Activated CD4-positive, alpha-beta T cell treated with anti-CD3 and anti-CD28 coated beads, Interleukin-2, amount 10 ng/mL, durations not matched to agents 24 days and 14 days (primary cell): ENCODE measurements around the gene MRPL2. TPM values are rescaled to one million over a fixed set of nuclear protein-coding genes. Genes with fewer than 3 reads are reported as not detected.
"Not testable (repeated sequence)": the region's sequence is repeated elsewhere in the genome, so short reads cannot be mapped to it uniquely, and the experiment has no call there.

Experiments used
- DNase-seq: peaks from one replicate; pipeline ENCODE4 v3.0.0; 2022
- H3K27ac Mint-ChIP-seq: one replicate; pipeline ENCODE4 v1.8.0; 2022; ENCODE audit warnings: mild to moderate bottlenecking, mixed read lengths
- H3K27me3 Mint-ChIP-seq: one replicate; pipeline ENCODE4 v1.8.0; 2022; ENCODE audit warnings: mixed read lengths
- H3K36me3 Mint-ChIP-seq: one replicate; pipeline ENCODE4 v1.8.0; 2022; ENCODE audit warnings: low read depth, mild to moderate bottlenecking, mixed read lengths
- H3K4me1 Mint-ChIP-seq: one replicate; pipeline ENCODE4 v1.8.0; 2021; ENCODE audit warnings: mixed read lengths
- H3K4me3 Mint-ChIP-seq: one replicate; pipeline ENCODE4 v1.8.0; 2022; ENCODE audit warnings: mild to moderate bottlenecking, moderate library complexity, mixed read lengths
- H3K9me3 Mint-ChIP-seq: one replicate; pipeline ENCODE4 v1.8.0; 2021; ENCODE audit warnings: mixed read lengths
- intact Hi-C: fragments of 100-400 bp; cut with micrococcal nuclease; formaldehyde crosslinking; loops from one replicate; pipeline ENCODE4 v1.15.1; 2023
- total RNA-seq: library from RNA; stranded (reverse); gene quantifications from 2 replicates; pipeline ENCODE4 v1.2.3, GENCODE V29; 2022

Gene MRPL2
- total RNA-seq, 1 donor from 2014 or later = 103 TPM

DNA sequence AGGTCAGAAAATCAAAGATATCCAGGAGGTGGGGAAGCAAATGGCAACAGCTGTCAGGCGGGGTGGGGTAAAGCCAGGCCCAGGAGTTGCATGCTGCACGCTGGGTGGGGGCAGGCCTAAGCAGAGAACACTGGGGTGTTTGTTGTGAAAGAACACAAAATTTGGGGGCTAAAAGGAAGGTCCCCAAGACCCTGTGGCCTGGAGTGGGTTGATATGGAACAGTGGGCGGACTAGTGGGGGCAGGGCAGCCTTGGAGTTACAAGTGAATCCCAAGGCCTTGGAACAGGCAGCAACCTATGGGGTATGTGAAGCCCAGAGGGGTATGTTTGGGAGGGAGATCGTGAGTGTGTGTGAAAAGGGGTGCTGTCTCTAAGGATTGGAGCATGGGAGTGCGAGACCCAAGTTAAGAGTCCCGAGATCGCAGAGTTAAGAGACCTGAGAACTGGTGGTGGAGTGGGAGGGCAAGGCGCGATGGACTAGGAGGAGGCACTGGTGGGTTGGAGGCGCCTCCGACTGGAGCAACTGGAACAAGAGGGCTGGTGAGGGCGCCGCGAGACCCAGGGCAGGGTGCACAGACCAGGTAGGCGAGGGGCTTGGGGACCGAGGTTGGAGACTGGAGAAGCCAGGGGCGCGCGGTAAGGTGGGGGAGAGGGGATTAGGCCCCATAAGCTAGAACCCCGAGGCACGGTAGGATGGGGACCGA is 6.2 kb downstream of the MRPL2 start:
- Mint-ChIP-seq H3K9me3 (no peaks in the 10 kb centered on the region), H3K4me3 (peak overlapping the region; percentile 96), H3K36me3 (peaks cover 46% of the 10 kb centered on the region), H3K27ac (peak overlapping the region; percentile 98), H3K27me3 (no peaks in the 10 kb centered on the region), H3K4me1 (peaks cover 36% of the 10 kb centered on the region)
- DNase-seq = peak; percentile 75
- intact Hi-C loops = loop anchor here (1.0 to 10.0 kb wide), 6 partner anchors 32 to 488 kb away; partner anchors contain the start of genes CNPY3, PEX6, POLR1C and RRP36

DNA sequence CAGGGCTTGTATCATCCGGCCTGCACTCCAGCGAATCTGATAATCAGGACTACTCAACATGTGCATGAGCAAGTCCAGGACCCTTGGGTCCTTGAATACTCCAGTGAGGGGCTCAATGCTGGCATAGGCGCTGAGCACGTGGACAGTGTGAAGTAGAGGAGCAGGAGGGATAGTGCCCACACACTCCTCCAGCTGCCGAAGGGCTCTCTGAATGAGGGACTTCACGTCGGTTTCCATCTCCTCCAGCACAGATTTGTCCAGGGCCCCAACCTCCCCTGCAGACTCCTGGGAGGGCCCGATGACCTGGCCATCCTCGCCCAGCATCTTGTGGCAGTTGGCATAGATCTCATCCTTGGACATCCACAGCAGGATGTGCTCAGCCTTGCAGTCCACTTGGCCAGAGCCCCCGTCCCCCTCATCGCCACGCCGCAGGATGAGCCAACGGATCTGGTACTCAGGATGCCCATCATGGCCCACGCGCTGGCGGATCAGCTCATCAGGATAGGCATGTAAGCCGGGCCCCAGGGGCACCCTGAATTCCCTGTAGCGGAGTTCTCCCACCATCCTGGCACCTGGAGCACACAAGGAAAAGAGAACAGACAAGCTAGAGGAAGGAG is 6.9 kb downstream of the MRPL2 start:
- Mint-ChIP-seq H3K4me3 (peak overlapping the region; percentile 96), H3K36me3 (peaks cover 40% of the 10 kb centered on the region), H3K27ac (peak overlapping the region; percentile 98), H3K4me1 (peaks cover 32% of the 10 kb centered on the region), H3K9me3 (no peaks in the 10 kb centered on the region), H3K27me3 (no peaks in the 10 kb centered on the region)
- intact Hi-C loops = loop anchor here (5.0 to 10.0 kb wide), 4 partner anchors 75 to 488 kb away; partner anchors contain the start of genes PEX6, POLR1C, UBR2 and YIPF3
- no peak for DNase-seq

DNA sequence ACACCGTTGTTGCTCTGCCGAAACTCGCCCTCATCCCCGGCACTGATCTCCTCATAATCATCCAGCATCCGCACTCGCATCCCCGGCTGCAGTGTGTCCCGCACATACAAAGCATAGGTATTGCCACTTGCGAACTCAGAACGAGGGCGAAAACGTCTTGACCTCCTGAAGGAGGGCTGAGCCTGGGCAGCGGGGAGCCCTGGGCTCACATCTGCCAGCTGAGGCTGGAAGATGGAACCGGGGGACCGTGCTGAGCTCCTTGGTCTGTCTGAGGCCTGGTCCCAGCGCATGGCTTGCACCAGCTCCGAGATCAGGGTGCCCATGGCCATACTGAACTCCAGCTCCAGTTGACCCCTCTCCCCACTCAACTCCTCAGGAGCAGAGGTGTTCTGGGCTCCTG is 8.3 kb downstream of the MRPL2 start:
- no peaks in the 10 kb centered on the region for H3K27me3 Mint-ChIP-seq
- intact Hi-C loops = loop anchor here (5.0 to 10.0 kb wide), 4 partner anchors 74 to 486 kb away; partner anchors contain the start of genes PEX6, POLR1C, UBR2 and YIPF3
- no peaks in the 10 kb centered on the region for H3K9me3 Mint-ChIP-seq
- H3K4me3 Mint-ChIP-seq = peak overlapping the region; percentile 22
- H3K4me1 Mint-ChIP-seq = peaks cover 32% of the 10 kb centered on the region
- DNase-seq = no peak
- peaks cover 44% of the 10 kb centered on the region for H3K36me3 Mint-ChIP-seq
- H3K27ac Mint-ChIP-seq = no peak overlapping the region

DNA sequence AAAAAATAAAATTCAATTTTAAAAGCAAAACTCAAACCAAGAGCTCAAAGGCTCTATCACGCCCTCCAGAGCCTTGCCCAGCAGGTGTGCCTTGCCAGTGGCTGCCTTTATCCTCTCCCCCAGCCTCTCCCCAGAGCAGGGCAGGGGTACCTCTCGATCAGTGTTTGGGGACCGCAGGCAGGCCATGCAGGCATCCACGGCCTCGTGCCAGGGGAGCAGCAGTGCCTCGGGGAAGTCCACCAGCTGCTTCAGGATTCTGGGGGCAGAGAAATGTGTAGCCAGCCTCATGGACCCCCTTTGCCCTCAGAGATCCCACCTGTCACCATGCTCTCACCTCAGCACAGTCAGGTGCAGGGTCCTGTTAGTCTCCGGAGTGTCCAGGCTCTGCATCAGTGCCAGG is 11.2 kb downstream of the MRPL2 start:
- peaks cover 44% of the 10 kb centered on the region for H3K36me3 Mint-ChIP-seq
- DNase-seq = no peak
- H3K9me3 Mint-ChIP-seq = no peaks in the 10 kb centered on the region
- H3K4me3 Mint-ChIP-seq = no peak overlapping the region
- intact Hi-C loops = no loop called here
- peaks cover 20% of the 10 kb centered on the region for H3K4me1 Mint-ChIP-seq
- H3K27ac Mint-ChIP-seq = no peak overlapping the region
- H3K27me3 Mint-ChIP-seq = no peaks in the 10 kb centered on the region

DNA sequence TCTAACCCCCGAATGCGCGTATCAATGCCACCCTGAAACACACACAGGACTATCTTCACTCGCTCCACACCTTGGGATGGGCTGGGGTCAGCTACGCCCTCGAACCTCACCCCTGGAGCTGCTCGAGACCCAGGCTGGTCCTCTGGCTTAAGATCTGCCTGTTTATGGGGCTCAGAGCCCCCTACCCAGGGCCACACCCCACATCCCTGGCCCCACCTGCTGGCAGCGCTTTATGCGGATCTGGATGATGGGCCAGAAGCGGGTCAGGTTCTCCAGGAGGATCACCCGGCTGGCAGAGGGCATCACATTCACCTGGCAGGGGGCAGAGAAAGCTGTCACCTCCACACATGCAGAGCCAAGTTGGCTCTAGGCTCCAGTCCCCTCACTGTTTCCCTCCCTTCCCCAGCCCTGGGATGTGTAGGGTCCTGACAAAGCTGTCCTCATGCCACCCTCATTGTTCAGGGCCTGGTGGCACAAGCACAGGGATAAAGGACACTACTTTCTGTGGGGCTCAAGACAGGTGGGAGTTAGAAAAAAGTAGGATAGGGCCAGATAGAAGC is 13.8 kb downstream of the MRPL2 start:
- H3K4me1 Mint-ChIP-seq = no peaks in the 10 kb centered on the region
- H3K27me3 Mint-ChIP-seq = no peaks in the 10 kb centered on the region
- intact Hi-C loops = no loop called here
- H3K36me3 Mint-ChIP-seq = peaks cover 40% of the 10 kb centered on the region
- H3K9me3 Mint-ChIP-seq = no peaks in the 10 kb centered on the region
- no peak overlapping the region for H3K4me3 Mint-ChIP-seq
- no peak overlapping the region for H3K27ac Mint-ChIP-seq
- no peak for DNase-seq

DNA sequence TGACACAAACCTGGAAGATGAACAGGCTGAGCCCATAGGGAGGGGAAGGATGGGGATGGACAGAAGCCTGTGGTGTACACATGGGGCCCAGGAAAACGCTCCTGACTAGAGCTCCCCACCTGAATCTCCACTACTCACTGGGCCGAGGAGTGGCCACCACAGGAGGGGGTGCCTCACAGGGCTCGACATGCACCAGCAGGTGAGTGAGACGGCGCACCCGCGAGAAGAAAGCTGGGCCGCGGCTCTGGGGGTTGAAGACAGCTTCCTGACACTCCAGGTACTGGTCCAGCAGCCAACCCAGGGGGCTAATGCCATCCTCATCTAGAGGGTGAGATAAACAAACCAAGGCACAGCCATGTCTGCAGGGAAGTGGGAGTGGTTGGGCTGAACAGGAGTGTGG is 15.9 kb downstream of the MRPL2 start:
- Mint-ChIP-seq H3K9me3 (no peaks in the 10 kb centered on the region), H3K36me3 (peaks cover 43% of the 10 kb centered on the region), H3K4me3 (no peak overlapping the region), H3K27ac (no peak overlapping the region), H3K4me1 (no peaks in the 10 kb centered on the region), H3K27me3 (no peaks in the 10 kb centered on the region)
- no peak for DNase-seq
- intact Hi-C loops = no loop called here

DNA sequence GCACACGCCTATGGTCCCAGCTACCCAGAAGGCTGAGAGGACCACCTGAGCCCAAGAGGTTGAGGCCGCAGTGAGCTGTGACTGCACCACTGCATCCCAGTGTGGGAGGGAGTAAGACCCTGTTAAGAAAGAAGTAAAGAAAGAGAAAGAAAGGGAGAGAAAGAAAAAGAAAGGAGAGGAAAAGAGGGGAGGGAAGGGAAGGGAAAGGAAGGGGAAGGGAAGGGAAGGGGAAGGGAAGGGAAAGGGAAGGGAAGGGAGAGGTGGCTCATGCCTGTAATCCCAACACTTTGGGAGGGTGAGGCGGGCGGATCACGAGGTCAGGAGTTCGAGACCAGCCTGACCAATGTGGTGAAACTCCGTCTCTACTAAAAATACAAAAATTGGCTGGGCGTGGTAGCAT is 17.8 kb downstream of the MRPL2 start:
- H3K4me3 Mint-ChIP-seq, H3K27ac Mint-ChIP-seq, DNase-seq, intact Hi-C loops, H3K27me3 Mint-ChIP-seq, H3K9me3 Mint-ChIP-seq, H3K4me1 Mint-ChIP-seq: not testable (repeated sequence)
- H3K36me3 Mint-ChIP-seq = peaks cover 54% of the 10 kb centered on the region

DNA sequence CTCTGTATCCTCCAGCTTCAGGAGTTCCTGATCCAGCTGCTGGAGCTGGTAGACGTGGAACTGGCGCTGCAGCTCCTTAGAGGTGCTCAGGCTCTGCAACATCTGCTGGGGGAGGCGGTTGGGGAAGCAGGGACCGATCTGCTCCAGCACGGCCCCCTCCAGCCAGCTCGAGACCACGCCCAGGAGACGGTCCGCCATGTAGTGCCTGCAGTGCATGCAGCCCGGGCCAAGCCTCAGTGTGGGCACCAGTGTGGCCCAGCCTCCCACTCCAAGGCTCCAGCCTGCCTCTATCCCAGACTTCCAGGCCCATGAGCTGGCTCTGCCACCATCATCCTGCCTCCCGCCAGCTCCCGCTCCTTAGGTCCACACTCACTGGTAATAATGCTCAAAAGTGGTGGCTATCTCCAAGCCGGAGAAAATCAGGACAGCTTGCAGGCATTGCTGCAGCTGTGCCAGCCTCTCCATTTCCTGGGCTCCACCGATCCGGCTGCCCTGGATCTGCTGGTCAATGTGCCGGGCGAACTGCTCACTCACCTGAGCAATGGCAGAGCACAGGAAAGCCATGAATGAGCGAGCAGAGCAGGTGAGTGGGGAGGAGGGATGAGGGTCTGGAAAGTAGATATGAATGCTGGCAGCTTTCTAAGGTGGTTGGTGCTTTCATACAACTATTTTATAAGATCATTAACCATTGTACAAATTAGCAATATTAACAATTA is 18.5 kb downstream of the MRPL2 start:
- Mint-ChIP-seq H3K36me3 (peaks cover 50% of the 10 kb centered on the region), H3K27me3 (no peaks in the 10 kb centered on the region), H3K27ac (no peak overlapping the region), H3K9me3 (no peaks in the 10 kb centered on the region), H3K4me1 (no peaks in the 10 kb centered on the region), H3K4me3 (no peak overlapping the region)
- intact Hi-C loops = no loop called here
- no peak for DNase-seq

DNA sequence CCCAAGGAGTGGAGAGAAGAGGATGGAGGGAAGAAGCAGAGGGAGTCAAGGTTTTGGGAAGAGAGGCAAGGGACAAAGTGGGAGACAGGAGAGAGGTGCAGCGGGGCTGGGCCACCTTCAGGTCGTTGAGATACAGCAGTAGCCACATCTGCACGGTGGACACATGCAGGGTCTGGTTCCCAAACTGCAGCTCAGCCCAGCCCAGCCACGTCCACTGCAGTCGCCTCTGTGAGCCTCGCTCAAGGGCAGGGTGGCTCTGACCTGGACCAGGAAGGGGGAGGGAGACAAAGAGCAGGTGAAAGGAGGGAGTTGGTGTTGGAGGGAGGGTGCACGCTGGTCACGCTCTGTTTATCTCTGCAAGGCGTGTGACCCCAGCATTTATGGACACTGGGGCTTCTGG is 20.5 kb downstream of the MRPL2 start:
- peaks cover 3% of the 10 kb centered on the region for H3K4me1 Mint-ChIP-seq
- intact Hi-C loops = no loop called here
- no peak overlapping the region for H3K27ac Mint-ChIP-seq
- H3K4me3 Mint-ChIP-seq = no peak overlapping the region
- no peaks in the 10 kb centered on the region for H3K9me3 Mint-ChIP-seq
- DNase-seq = no peak
- peaks cover 51% of the 10 kb centered on the region for H3K36me3 Mint-ChIP-seq
- no peaks in the 10 kb centered on the region for H3K27me3 Mint-ChIP-seq

DNA sequence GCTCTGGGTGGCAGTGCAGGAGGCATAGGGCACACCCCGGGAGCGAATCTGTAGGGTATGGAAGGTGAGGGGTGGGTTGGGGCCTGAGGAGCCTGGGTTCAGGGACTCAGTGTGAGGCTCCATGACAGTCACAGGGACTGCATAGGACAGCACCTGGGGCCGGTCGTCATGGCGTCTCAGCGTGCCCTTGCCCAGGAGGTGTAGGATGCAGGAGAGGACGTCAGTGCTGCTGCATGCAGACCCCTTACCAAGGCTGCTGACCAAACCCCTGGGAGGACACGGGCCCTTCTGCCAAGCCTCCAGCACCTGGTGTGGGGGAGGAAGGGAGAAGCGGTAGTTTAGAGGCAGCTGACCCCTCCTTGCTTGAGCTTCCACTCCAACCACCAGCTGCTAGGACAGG is 21.5 kb downstream of the MRPL2 start:
- Mint-ChIP-seq H3K9me3 (no peaks in the 10 kb centered on the region), H3K27ac (no peak overlapping the region), H3K27me3 (no peaks in the 10 kb centered on the region), H3K36me3 (peaks cover 50% of the 10 kb centered on the region), H3K4me3 (no peak overlapping the region), H3K4me1 (peaks cover 7% of the 10 kb centered on the region)
- intact Hi-C loops = no loop called here
- DNase-seq = no peak

DNA sequence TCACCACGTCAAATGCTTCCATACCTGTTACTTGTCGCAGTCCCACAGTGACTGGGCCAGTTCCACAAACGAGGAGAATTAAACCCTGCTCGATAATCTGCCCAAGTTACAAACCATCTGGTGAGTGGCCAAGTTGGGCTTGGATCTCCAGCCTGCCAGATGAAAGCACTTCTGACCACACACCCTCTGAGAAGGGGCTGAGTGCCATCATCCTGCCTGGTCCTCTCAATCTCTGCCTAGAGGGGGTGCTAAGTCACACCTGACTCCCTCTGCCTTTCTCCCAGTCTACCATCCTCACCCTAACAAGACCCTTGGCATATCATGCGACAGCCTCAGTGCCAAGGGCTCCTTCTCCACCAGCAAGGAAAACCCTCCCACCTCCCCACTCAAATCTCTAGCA is 22.0 kb downstream of the MRPL2 start:
- H3K4me3 Mint-ChIP-seq = no peak overlapping the region
- H3K36me3 Mint-ChIP-seq = peaks cover 49% of the 10 kb centered on the region
- no peaks in the 10 kb centered on the region for H3K9me3 Mint-ChIP-seq
- no peaks in the 10 kb centered on the region for H3K27me3 Mint-ChIP-seq
- DNase-seq = no peak
- intact Hi-C loops = no loop called here
- H3K27ac Mint-ChIP-seq = no peak overlapping the region
- H3K4me1 Mint-ChIP-seq = peaks cover 7% of the 10 kb centered on the region

DNA sequence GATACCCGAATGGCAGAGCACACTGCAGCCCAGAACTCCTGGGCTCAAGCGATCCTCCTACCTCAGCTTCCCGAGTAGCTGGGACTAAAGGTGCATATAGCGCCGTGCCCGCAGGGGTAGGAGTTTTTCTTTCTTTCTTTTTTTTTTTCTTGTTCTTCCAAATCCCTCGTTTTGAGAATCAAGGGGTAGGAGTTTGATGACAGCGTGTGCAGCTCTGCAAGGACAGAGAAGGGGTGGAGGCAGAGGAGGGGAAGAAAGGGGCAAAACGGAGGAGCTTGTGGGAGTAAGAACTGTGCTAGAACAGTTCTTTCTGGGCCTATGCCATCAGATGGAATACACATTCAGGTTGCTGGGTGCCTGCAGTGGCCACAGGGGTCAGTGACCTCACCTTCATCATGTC is 22.5 kb downstream of the MRPL2 start:
- H3K27ac Mint-ChIP-seq = no peak overlapping the region
- no peaks in the 10 kb centered on the region for H3K9me3 Mint-ChIP-seq
- H3K4me1 Mint-ChIP-seq = peaks cover 7% of the 10 kb centered on the region
- peaks cover 50% of the 10 kb centered on the region for H3K36me3 Mint-ChIP-seq
- no peak overlapping the region for H3K4me3 Mint-ChIP-seq
- H3K27me3 Mint-ChIP-seq = no peaks in the 10 kb centered on the region
- intact Hi-C loops = no loop called here
- DNase-seq = no peak

DNA sequence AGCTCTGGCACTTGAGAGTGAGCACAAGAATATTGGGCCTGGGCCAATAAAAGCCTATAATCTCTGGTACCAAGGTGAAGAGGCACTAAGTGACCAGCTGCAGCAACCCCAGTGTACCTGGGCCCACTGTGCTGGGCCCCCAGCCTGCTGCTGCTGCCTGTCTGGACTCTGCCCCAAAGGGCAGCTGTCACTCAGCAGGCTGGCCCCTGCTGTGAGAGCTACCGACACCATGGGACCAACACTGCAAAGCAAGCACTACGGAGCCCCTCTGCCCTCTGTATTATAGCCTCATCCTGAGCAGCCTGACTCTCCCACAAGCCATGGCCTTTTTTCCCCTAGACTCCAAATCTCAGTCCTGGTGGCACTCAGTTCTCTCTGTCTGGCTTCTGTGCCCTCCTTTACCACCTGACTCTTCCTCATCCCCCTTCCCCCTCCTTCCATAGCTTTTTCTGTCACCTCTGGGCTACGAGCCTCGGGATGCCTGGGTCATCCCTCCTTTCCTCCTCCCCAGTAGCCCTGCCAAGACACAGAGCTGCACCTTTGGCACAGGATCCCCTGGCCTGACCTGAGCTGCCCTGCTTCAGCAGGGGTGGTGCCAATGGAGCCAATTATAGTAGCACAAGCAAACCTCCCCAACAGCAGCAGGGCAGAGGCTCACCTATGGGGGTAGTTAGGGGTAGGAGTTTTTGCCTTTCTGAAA is 23.6 kb downstream of the MRPL2 start:
- H3K27ac Mint-ChIP-seq = no peak overlapping the region

More for the DNA sequence above, 23.6 kb downstream of the MRPL2 start:
- Mint-ChIP-seq H3K4me3 (no peak overlapping the region), H3K36me3 (peaks cover 56% of the 10 kb centered on the region), H3K4me1 (peaks cover 7% of the 10 kb centered on the region), H3K9me3 (no peaks in the 10 kb centered on the region), H3K27me3 (no peaks in the 10 kb centered on the region)
- intact Hi-C loops = no loop called here
- DNase-seq = no peak
